Astrocyte of the spinal cord (primary cell): Measurements from ENCODE around the gene ANXA10.

Experiments
- DNase-seq: peaks from one replicate; pipeline ENCODE4 v3.0.0; 2011; ENCODE audit warnings: low read depth, low spot score
- H3K4me3 ChIP-seq: 2 replicates; pipeline ENCODE4 v1.5.1; 2011; ENCODE audit warnings: low read depth, mild to moderate bottlenecking, low read length, moderate library complexity
- in situ Hi-C: cut with HindIII; loops from 2 replicates; pipeline ENCODE4 v1.10.0; 2017; ENCODE audit warnings: low sequenced_read_pairs
- TF ChIP-seq, protein P1 (sequence below): IDR thresholded peaks from 2 replicates; pipeline ENCODE4 v1.5.1; 2012; ENCODE audit warnings: low read depth, mild to moderate bottlenecking, low read length, inconsistent platforms

ANXA10 gene

DNA sequence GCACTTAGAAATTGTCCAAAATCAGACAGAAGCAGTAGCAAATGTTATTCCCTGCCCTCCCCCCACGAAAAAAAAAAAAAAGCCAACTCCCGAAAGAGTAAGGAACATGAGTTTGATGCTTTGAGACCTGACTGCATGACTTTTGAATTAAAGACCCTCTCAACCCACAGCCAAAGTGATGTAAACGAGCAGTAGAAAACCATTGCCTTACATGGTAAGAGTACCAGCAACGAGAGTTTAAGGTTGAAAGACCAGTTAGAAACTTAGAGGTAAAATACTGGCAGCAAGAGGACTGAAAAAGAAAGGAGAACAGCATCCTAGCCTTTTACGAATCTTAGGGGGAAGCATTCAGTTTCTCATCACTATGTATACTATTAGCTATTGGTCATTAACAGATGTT is 10.0 kb upstream of the ANXA10 start:
- in situ Hi-C loops, result no loop called here
- no peak for DNase-seq
- no peak overlapping the region for H3K4me3 ChIP-seq
- TF ChIP-seq, protein P1, sequence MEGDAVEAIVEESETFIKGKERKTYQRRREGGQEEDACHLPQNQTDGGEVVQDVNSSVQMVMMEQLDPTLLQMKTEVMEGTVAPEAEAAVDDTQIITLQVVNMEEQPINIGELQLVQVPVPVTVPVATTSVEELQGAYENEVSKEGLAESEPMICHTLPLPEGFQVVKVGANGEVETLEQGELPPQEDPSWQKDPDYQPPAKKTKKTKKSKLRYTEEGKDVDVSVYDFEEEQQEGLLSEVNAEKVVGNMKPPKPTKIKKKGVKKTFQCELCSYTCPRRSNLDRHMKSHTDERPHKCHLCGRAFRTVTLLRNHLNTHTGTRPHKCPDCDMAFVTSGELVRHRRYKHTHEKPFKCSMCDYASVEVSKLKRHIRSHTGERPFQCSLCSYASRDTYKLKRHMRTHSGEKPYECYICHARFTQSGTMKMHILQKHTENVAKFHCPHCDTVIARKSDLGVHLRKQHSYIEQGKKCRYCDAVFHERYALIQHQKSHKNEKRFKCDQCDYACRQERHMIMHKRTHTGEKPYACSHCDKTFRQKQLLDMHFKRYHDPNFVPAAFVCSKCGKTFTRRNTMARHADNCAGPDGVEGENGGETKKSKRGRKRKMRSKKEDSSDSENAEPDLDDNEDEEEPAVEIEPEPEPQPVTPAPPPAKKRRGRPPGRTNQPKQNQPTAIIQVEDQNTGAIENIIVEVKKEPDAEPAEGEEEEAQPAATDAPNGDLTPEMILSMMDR, result no peak

DNA sequence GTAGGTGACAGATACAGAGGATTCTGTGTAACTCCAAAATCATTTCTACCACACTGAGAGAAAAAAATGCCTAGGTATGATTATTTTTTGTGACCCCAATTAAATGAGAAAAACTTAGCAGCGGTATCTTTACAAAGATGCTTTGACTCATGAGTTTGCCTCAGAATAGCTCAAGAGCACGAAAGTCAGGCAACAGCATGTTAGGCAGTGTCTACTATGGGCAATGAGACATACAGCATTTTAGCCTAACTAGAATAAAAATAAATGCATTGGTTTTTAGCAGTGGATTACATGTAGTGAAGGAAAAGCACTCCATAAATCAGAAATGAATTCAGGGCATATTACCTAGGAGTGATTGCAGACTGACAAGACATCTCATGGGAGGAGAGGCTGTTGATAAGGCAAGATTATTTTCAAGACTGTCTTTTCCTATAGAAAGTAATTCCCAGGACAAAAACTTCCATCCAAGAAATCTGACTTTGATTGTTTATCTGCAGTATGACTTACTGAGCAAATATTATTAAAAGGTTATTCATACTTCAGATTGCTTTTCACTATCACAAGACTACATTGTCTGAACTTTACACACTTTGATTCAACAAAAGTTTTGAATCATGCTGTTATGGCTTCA is 3.6 kb downstream of the ANXA10 start:
- TF ChIP-seq, protein P1, result no peak
- no peak overlapping the region for H3K4me3 ChIP-seq
- in situ Hi-C loops, result no loop called here
- peak; percentile 16 for DNase-seq

DNA sequence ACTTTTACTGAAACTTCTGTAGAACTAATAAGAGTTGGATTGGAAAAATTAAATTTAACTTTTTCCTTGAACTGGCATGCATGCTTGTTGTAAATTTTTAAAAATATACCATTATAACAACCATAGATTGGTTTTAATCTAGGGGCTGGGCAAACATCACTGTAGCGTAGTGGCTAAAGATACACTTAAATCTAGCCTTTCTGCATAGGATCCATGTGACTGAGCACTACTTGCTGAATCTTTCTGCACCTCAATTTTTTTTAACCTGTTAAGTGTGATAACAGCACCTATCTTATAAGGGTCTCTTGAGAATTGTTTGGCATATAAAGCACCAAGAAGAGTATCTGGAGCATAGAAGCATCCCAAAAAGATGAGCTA is 4.1 kb downstream of the ANXA10 start:
- TF ChIP-seq, protein P1, result no peak
- no peak for DNase-seq
- H3K4me3 ChIP-seq, result no peak overlapping the region
- in situ Hi-C loops, result no loop called here

DNA sequence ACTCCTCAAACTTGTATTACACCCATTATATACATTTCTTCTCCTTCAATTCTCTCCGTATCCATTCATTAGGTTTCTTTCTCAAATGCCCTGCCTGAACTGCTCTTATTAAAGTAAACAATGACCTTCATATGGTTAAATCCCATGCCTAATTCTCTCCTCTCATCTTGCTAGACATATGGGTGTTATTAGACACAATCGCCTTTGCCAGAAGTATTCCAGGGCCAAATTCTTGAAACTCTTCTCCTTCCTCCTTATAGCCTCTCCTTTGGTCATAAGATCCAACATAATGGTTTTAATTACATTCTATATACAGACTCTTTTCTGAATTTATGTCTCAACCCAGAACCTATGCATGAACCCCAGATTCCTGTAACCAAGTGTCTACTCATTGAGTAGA is 4.8 kb downstream of the ANXA10 start:
- DNase-seq, result no peak
- no peak overlapping the region for H3K4me3 ChIP-seq
- in situ Hi-C loops, result no loop called here
- TF ChIP-seq, protein P1, result no peak

DNA sequence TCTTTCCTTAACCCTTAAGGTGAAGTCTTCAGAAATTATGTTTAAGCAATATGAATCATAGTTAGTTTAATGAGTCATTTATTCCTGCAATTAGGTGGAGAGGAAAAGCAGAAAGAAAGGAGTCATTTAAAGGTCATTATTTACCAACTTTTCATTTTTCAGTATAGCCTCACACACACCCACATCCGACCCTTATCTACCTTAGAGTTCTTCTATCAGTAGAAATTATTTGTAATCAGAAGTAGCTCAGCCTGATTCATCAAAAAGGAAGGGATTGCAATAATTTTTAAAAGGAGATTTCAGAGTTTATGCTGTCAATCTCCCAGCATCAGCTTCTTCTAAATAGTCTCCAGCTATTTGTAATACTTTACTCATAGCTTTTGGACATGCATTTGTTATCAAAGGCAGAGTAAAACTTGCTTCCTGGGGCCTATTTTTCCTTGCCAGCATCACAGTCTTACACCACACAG is 5.9 kb downstream of the ANXA10 start:
- DNase-seq, result peak; percentile 56
- TF ChIP-seq, protein P1, result no peak
- H3K4me3 ChIP-seq, result no peak overlapping the region
- in situ Hi-C loops, result no loop called here

- TF ChIP-seq, protein P1, result no peak
- in situ Hi-C loops, result no loop called here
- H3K4me3 ChIP-seq, result no peak overlapping the region
- no peak for DNase-seq
Observed at GRCh38 chr4:168099195-168099594, 6.9 kb downstream of the ANXA10 start.
